AG04450 (cell line): ENCODE results near the gene ZNF579. TPM values are rescaled to one million over a fixed set of nuclear protein-coding genes. Genes with fewer than 3 reads are reported as not detected.

ENCODE experiments used
- CTCF ChIA-PET: fragments of 300-600, 350-600 bp; formaldehyde crosslinking; extraction: SDS; loops from one replicate; lab custom pipeline; 2022; ENCODE audit warnings: antibody characterized with exemption, inconsistent platforms; lab: Charles Lee
- POLR2A ChIA-PET: fragments of 350-600 bp; formaldehyde crosslinking; extraction: SDS; loops from one replicate; lab custom pipeline; 2021; ENCODE audit warnings: antibody characterized with exemption, inconsistent platforms; lab: Yijun Ruan, JAX
- DNase-seq: peaks from one replicate; pipeline ENCODE4 v3.0.0-alpha.2; 2011; ENCODE audit warnings: low read depth, low spot score
- H3K27ac ChIP-seq: one replicate; pipeline ENCODE4 v1.5.1; 2012; ENCODE audit warnings: low read depth, low read length, control low read depth
- H3K27me3 ChIP-seq: one replicate; pipeline ENCODE4 v1.6.0; 2012; ENCODE audit warnings: low read length; ENCODE audit not compliant: control insufficient read depth, insufficient read depth
- H3K4me3 ChIP-seq: 2 replicates; pipeline ENCODE4 v1.5.1; 2011; ENCODE audit warnings: mild to moderate bottlenecking, low read depth, low read length, control low read depth
- H3K9me3 ChIP-seq: 2 replicates; pipeline ENCODE4 v1.5.1; 2012; ENCODE audit warnings: low read length; ENCODE audit not compliant: control insufficient read depth, insufficient read depth
- CTCF ChIP-seq: IDR thresholded peaks from 2 replicates; pipeline ENCODE4 v1.5.1; 2011; ENCODE audit warnings: low read depth, low read length, control low read depth, inconsistent platforms
- polyA plus RNA-seq: library from polyadenylated mRNA; depleted of rRNA; stranded (reverse); fragments of >200 nt; gene quantifications from 2 replicates; pipeline ENCODE4 v1.2.3, GENCODE V29; 2011

Gene ZNF579
- polyA plus RNA-seq, 1 experiment, result 4.2 TPM

DNA sequence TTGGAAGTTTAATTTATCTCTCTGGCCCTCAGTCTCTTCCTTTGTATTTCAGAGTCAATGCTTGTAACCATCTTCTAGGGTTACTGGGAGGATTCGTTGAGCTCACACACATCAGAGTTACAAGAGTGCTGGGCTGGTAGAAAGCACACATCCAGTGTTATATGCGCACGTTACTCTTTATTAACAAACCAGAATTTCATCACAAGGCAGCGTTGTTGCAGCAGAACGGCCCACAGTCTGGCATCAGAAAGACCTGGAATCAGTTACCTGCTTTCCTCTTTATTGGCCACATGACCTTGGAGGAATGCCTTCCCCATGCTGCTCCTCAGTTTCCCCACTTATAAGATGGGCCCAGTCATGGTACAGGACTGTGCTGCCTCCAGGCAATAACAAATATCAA is 28.7 kb upstream of the ZNF579 start:
- Histone ChIP-seq H3K4me3 (no peak overlapping the region), H3K9me3 (peaks cover 5% of the 10 kb centered on the region), H3K27ac (no peak overlapping the region), H3K27me3 (no peaks in the 10 kb centered on the region)
- no peak for DNase-seq
- no peak for TF ChIP-seq CTCF
- POLR2A ChIA-PET, result no interaction called here
- CTCF ChIA-PET, result interaction anchor here (0.6 to 2.2 kb wide), 4 partner anchors 22 to 142 kb away, joined by 6 to 12 read pairs (median 9); no protein-coding TSS in a partner anchor

GRCh38 chr19:55606817-55607216 is 26.2 kb upstream of the ZNF579 start:
- no peak for TF ChIP-seq CTCF
- Histone ChIP-seq H3K4me3 (peak overlapping the region; percentile 73), H3K27ac (no peak overlapping the region), H3K27me3 (no peaks in the 10 kb centered on the region), H3K9me3 (peaks cover 18% of the 10 kb centered on the region)
- ChIA-PET CTCF (interaction anchor here (0.5 to 3.8 kb wide), 24 partner anchors 9 to 466 kb away, joined by 3 to 29 read pairs (median 5); partner anchors contain the start of gene ZNF784), POLR2A (interaction anchor here (1.0 to 1.1 kb wide), 2 partner anchors 18 to 145 kb away, joined by 3 to 4 read pairs; partner anchors contain the start of genes ISOC2 and ZNF784)
- DNase-seq, result no peak

GRCh38 chr19:55606471-55606787 is 25.8 kb upstream of the ZNF579 start:
- peaks cover 18% of the 10 kb centered on the region for H3K9me3 ChIP-seq
- H3K27ac ChIP-seq, result no peak overlapping the region
- no peak for DNase-seq
- no peak for TF ChIP-seq CTCF
- peak overlapping the region; percentile 73 for H3K4me3 ChIP-seq
- POLR2A ChIA-PET, result interaction anchor here (1.0 to 1.2 kb wide), 3 partner anchors 18 to 145 kb away, joined by 3 to 4 read pairs (median 4); partner anchors contain the start of genes ISOC2 and ZNF784
- H3K27me3 ChIP-seq, result no peaks in the 10 kb centered on the region
- CTCF ChIA-PET, result interaction anchor here (0.5 to 3.8 kb wide), 25 partner anchors 9 to 466 kb away, joined by 3 to 29 read pairs (median 5); partner anchors contain the start of gene ZNF784

DNA sequence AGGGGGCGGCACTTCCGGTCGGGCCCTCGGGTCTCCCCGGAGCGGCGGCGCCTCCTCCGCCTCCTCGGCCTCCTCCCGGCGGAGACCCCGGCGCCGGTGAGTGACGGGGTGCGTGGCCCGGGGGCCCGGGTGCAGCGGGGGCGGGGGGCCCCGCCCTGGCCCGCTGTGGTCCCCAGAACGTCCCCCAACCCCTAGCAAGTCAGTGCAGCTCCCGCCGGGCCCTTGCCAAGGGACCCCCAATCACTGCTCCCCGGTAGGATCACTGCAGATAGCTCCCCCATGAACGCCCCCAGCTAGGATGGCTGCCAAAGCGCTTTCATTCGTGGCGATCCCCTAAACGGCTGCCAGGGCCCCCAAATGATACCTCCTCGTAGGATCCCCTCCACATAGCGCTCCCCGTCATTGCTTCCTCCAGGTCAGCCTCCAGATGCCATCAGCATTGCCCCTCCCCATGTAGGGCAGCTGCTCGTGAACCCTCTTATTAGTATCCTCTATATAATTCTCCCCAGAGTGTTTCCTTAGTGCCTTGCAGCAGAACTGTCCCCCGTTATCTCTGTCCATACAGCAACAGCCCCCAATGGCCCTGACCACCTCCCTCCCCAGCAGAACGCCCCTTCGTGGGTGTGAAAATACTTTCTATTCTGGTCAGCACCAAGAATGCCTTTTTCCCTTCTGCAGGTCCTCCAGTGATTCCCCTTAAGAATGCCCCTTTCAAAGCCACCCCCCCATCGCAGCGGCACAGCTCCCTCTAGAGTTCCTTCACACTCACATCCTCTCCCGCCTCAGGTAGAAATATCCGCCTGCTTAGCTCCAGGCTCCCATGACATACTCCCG is 25.2 kb upstream of the ZNF579 start, which contains the start of gene ZNF865:
Gene ZNF865, plus strand, starts transcription at position 11 of the 834 bp plus-strand sequence. CDS start 7,972 bp downstream, outside the sequence.
- peak; percentile 67 for DNase-seq
- ChIA-PET POLR2A (interaction anchor here (0.9 to 1.2 kb wide), 4 partner anchors 19 to 144 kb away, joined by 3 to 4 read pairs (median 4); partner anchors contain the start of genes ISOC2 and ZNF784), CTCF (interaction anchor here (0.5 to 3.8 kb wide), 25 partner anchors 10 to 465 kb away, joined by 3 to 29 read pairs (median 5); partner anchors contain the start of gene ZNF784)
- H3K27ac ChIP-seq, result peak within 1 kb of the TSS; percentile 89
- H3K9me3 ChIP-seq, result peaks cover 18% of the 10 kb centered on the region
- H3K27me3 ChIP-seq, result no peaks in the 10 kb centered on the region
- peak; percentile 92 for TF ChIP-seq CTCF
- peak within 1 kb of the TSS; percentile 73 for H3K4me3 ChIP-seq
